ENCODE measurements around the gene OSBPL6.

GRCh38 chr2:178257127-178257526 lies 62.8 kb downstream of the OSBPL6 start:
- TF ChIP-seq CTCF (IDR thresholded peaks at IDR 0.05; ENCODE audit: poor library complexity, severe bottlenecking) (no peak), EZH2 (IDR thresholded peaks at IDR 0.05; ENCODE audit: borderline replicate concordance, insufficient read depth, low read length, poor library complexity, severe bottlenecking) (no peak), RAD21 (conservative IDR thresholded peaks at IDR 0.05) (no peak)
